Measurements from ENCODE around the gene HSD17B2.

DNA sequence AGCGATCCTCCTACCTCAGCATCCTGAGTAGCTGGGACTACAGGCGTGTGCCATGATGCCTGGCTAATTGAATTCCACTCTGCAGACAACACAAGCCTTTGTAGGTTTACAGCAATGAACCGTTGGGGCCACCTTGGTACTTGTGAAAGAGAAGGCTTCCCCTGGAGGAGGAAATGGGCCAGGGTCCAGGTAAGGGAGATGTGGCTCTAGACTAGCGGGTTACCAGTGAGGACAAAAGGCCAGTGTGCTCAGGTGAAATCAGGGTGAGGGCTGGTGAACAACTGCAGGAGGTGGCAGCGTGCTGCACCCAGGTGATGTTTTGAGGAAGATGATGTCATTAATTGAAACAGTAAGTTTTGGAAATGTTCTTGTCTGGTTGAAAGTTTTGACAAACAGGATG is 30.5 kb upstream of the HSD17B2 start:
- TF ChIP-seq POLR2AphosphoS5 (IDR thresholded peaks at IDR 0.05; ENCODE audit: borderline replicate concordance, low read depth, low read length) (no peak), EZH2 (IDR thresholded peaks at IDR 0.05) (no peak), FOXP2 (optimal IDR thresholded peaks at IDR 0.05; ENCODE audit: control extremely low read depth, extremely low read length, insufficient read depth) (no peak)

Data from SK-N-MC (cell line).